Left lung (tissue), 10 donors: ENCODE results near the gene TRMT1L. TPM values are rescaled to one million over a fixed set of nuclear protein-coding genes. Genes with fewer than 3 reads are reported as not detected.

Experiments used
- ATAC-seq: fragments of 200-7000 bp; cut with Tn5 transposase; one replicate; pipeline ENCODE4 v1.9.1; 2020; ENCODE audit warnings: moderate library complexity
- DNase-seq, 4 donors: peaks; one replicate each; pipeline ENCODE4 v3.0.0-alpha.2; 2013 to 2020
- H3K27ac ChIP-seq, 2 donors: fragments of 200-600 bp; sonication (generic) in 1 of 2; one replicate each; pipeline versions ENCODE4 v1.5.0 to v1.8.0; 2020 to 2021
- H3K27me3 ChIP-seq, 2 donors: fragments of 200-600 bp; sonication (generic) in 1 of 2; one replicate each; pipeline versions ENCODE4 v1.5.0 to v1.8.0; 2020 to 2021
- H3K36me3 ChIP-seq, 2 donors: fragments of 200-600 bp; sonication (generic) in 1 of 2; one replicate each; pipeline versions ENCODE4 v1.5.0 to v1.8.0; 2020 to 2021
- H3K4me1 ChIP-seq, 2 donors: fragments of 200-600 bp; one replicate each; pipeline ENCODE4 v1.8.0; 2021
- H3K4me3 ChIP-seq, 2 donors: fragments of 200-600 bp; sonication (generic) in 1 of 2; one replicate each; pipeline versions ENCODE4 v1.5.0 to v1.8.0; 2020 to 2021; ENCODE audit warnings: mild to moderate bottlenecking in 1 of 2
- H3K9me3 ChIP-seq, 2 donors: fragments of 200-600 bp; sonication (generic) in 1 of 2; one replicate each; pipeline versions ENCODE4 v1.5.0 to v1.8.0; 2020 to 2021
- intact Hi-C, 2 donors: fragments of 100-400 bp; cut with DNase I; formaldehyde crosslinking; loops; one replicate each; pipeline versions ENCODE4 v1.11.2 to v1.14.2; 2022
- polyA plus RNA-seq, 6 donors: library from polyadenylated mRNA; unstranded; fragments of 120-200 nt; gene quantifications; one replicate each; pipeline ENCODE4 v1.2.1, GENCODE V29; 2013; ENCODE audit not compliant: insufficient read length in 6 of 6
- total RNA-seq, 2 donors: library from RNA; stranded (reverse); fragmentation: NEBNext Ultra II Directional; extraction: Animal tissue kit (Norgen Biotek cat#: 25700); gene quantifications; one replicate each; pipeline ENCODE4 v1.2.1, GENCODE V29; 2021
- TF ChIP-seq, protein P1 (sequence below), 2 donors: fragments of 200-600 bp; sonication (generic) in 1 of 2; IDR thresholded peaks; one replicate each; pipeline versions ENCODE4 v1.5.0 to v1.8.0; 2021; ENCODE audit warnings: antibody characterized with exemption in 2 of 2
- donor health status: DM: no; HTN: yes; CAD: no.
- donor health status: DM: no; HTN: no; CAD: no.

The TRMT1L gene
- total and polyA plus RNA-seq, 8 donors, result 17.0 to 24.7 (median 21.3) TPM

DNA sequence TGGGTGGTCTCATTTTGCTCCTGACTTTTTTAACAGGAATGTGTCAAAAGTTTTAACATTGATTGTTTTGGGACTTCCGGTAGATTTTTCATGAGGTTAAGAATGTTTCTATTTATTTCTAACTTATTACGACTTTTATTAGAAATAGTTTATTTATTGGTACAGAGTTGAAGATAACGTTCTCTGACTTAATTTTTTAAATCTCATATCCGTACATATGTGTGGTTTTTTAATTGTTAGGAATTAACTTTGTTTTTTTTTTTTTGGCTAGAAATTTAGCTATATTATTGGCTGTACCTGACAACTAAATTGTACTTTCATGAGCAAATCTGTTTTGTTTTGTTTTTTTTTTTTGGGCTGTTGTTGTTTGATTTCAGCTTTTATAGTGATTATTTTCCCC, 79.4 kb downstream of the TRMT1L start:
- no peaks in the 10 kb centered on the region for H3K36me3 ChIP-seq
- no peak overlapping the region for H3K27ac ChIP-seq
- TF ChIP-seq, protein P1, sequence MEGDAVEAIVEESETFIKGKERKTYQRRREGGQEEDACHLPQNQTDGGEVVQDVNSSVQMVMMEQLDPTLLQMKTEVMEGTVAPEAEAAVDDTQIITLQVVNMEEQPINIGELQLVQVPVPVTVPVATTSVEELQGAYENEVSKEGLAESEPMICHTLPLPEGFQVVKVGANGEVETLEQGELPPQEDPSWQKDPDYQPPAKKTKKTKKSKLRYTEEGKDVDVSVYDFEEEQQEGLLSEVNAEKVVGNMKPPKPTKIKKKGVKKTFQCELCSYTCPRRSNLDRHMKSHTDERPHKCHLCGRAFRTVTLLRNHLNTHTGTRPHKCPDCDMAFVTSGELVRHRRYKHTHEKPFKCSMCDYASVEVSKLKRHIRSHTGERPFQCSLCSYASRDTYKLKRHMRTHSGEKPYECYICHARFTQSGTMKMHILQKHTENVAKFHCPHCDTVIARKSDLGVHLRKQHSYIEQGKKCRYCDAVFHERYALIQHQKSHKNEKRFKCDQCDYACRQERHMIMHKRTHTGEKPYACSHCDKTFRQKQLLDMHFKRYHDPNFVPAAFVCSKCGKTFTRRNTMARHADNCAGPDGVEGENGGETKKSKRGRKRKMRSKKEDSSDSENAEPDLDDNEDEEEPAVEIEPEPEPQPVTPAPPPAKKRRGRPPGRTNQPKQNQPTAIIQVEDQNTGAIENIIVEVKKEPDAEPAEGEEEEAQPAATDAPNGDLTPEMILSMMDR (IDR thresholded peaks at IDR 0.05), result no peak
- DNase-seq, result no peak
- H3K4me1 ChIP-seq, result no peaks in the 10 kb centered on the region
- no peaks in the 10 kb centered on the region for H3K27me3 ChIP-seq
- ATAC-seq, result no peak
- H3K4me3 ChIP-seq, result no peak overlapping the region
- H3K9me3 ChIP-seq, result no peaks in the 10 kb centered on the region
- intact Hi-C loops, result no loop called here

DNA sequence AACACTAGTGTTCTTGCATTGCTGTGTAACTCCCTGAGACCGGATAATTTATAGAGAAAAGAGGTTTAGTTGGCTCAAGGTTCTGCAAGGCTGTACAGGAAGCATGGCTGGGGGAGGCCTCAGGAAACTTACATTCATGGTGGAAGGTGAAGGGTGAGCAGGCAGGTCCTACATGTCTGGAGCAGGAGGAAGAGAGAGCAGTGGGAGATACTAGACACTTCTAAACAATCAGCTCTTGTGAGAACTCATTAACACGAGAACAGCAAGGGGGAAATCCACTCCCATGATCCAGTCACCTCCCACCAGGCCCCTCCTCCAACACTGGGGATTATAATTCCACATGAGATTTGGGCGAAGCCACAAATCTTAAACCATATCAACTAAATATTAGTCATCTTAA, 81.3 kb downstream of the TRMT1L start:
- Histone ChIP-seq H3K36me3 (no peaks in the 10 kb centered on the region), H3K4me3 (no peak overlapping the region), H3K27ac (no peak overlapping the region), H3K9me3 (no peaks in the 10 kb centered on the region), H3K4me1 (no peaks in the 10 kb centered on the region), H3K27me3 (no peaks in the 10 kb centered on the region)
- intact Hi-C loops, result no loop called here
- DNase-seq, result no peak
- no peak for ATAC-seq
- TF ChIP-seq, protein P1 (IDR thresholded peaks at IDR 0.05), result no peak

DNA sequence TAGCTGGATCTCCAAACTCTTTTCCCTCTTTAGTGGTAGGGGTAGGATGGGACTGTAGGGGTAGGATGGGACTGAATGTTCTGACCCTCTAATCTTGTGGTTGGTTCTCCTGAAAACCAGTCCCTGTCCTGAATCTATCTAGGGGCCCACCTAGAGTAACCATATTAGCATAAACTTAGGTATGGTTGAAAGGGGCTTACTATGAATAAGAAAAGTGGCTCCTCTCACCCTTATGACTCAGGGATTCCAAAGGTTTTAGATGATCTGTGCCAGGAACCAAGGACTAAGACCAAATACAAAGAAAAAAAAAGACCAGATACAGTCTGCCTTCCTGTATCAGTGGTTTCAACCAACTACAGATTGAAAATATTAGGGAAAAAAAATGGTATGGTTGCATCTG, 82.4 kb downstream of the TRMT1L start:
- DNase-seq (no peak), ATAC-seq (no peak)
- TF ChIP-seq, protein P1 (IDR thresholded peaks at IDR 0.05), result no peak
- H3K27me3 ChIP-seq, result no peaks in the 10 kb centered on the region
- no peak overlapping the region for H3K27ac ChIP-seq
- no peaks in the 10 kb centered on the region for H3K9me3 ChIP-seq
- no peaks in the 10 kb centered on the region for H3K36me3 ChIP-seq
- intact Hi-C loops, result no loop called here
- no peaks in the 10 kb centered on the region for H3K4me1 ChIP-seq
- H3K4me3 ChIP-seq, result no peak overlapping the region

DNA sequence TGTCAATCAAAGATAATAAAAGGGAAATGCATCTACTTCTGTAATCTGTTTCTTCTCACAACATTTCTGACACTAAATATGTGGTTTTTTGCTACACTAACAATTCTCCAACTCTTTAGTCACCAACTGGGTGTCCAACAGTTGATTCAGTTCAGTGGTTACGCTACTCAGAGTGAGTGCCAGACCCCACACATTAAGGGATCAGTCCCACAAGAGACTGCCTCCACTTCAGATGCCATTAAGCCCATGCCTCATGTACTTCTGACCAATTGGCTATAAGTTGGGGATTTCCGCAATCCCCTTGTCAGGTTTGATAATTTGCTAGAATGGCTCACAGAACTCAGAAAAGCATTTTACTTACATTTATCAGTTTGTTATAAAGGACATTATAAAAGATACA, 83.0 kb downstream of the TRMT1L start:
- Histone ChIP-seq H3K4me3 (no peak overlapping the region), H3K27me3 (no peaks in the 10 kb centered on the region), H3K9me3 (no peaks in the 10 kb centered on the region), H3K36me3 (no peaks in the 10 kb centered on the region), H3K27ac (no peak overlapping the region), H3K4me1 (no peaks in the 10 kb centered on the region)
- no peak for ATAC-seq
- DNase-seq, result no peak
- intact Hi-C loops, result no loop called here
- TF ChIP-seq, protein P1 (IDR thresholded peaks at IDR 0.05), result no peak

DNA sequence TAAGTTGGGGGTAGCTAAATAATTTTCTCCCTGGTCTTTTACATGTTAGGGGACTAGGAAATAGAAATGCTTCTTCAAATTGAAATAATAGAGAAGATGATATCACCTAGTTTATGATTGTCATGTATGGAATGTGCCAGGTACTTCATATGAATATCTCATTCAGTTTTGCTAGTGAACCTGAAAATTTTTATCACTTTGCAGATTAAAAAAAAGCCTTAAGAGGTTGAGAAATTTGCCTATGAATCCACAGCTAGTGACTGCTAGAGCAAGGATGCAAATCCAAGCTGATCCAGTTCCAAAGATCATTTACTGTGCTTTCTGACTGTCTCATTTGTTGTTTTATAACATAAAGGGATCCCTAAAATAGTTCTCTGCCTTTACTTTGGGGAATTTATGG, 86.7 kb downstream of the TRMT1L start:
- Histone ChIP-seq H3K27ac (no peak overlapping the region), H3K27me3 (no peaks in the 10 kb centered on the region), H3K4me3 (no peak overlapping the region), H3K9me3 (no peaks in the 10 kb centered on the region), H3K36me3 (no peaks in the 10 kb centered on the region), H3K4me1 (no peaks in the 10 kb centered on the region)
- ATAC-seq (no peak), DNase-seq (no peak)
- TF ChIP-seq, protein P1 (IDR thresholded peaks at IDR 0.05), result no peak
- intact Hi-C loops, result no loop called here
